Smooth muscle cell of the brain vasculature (primary cell): Measurements from ENCODE around the gene LRRC59.
"Not testable (repeated sequence)": the region's sequence is repeated elsewhere in the genome, so short reads cannot be mapped to it uniquely, and the experiment has no call there.

Experiments used
- DNase-seq: peaks from one replicate; pipeline ENCODE4 v3.0.0-alpha.2; 2012; ENCODE audit warnings: low read depth, low spot score

Gene LRRC59

GRCh38 chr17:50397111-50397918 is at the start of gene LRRC59:
Gene LRRC59, minus strand, starts transcription at chr17:50397523. Its CDS starts 206 bp downstream, at chr17:50397317.
- DNase-seq, result peak; percentile 50

DNA sequence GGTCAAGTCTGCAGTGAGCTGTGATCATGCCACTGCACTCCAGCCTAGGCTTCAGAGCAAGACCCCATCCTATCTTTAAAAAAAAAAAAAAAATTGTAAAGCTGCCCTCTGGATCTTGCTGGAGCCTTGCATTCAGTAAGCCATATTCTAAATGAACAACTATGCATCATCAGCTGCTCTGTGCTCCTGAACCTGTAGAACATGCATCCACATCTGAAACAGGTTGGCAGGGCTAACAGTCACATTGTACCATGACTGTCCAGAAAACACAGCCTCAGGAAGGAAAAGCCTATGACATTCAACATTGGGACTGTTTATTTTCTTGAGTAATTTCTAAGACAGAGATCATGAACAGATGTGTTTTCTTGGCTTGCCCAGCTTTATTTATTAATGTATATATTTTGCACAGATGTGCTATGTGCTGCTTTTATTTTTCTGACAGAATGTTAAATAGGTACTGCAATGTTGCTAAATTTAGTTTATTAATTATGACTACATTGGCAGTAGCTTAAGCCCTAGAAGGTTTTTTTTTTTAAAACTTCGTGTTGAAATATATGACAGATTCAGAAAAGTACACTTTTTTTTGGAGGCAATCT is 48.5 kb upstream of the LRRC59 start:
- DNase-seq, result no peak

DNA sequence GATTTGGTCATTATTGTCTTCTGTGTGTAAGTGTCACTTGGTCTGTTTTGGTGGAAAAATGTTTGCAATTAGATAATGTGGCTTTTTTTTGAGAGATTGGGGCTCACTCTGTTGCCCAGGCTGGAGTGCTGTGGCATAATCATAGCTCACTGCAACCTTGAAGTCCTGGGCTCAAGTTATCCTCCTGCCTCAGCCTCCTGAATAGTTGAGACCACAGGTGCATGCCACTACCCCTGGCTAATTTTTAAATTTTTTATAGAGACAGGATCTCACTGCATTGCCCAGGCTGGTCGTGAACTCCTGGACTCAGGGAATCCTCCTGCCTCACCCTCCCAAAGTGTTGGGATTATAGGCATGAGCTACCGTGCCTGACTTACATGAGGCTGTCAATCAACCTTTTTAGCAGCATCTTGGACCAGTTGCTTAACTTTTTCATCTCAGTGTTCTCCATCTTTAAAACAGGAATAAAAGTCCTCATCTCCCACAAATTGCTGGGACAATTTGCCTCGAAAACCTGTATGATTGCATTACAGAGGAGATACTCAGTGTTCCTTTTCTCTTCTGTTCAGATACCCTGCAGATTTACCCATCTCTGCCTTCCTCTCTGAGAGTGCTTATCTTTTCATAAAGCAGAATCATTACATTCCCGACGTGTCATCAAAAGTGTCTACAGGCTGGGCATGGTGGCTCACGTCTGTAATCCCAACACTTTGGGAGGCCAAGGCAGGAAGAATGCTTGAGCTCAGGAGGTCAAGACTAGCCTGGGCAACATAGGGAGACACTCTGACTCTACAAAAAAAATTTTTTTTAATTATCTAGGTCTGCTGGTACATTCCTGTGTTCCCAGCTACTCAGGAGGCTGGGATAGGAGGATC is 47.8 kb upstream of the LRRC59 start:
- no peak for DNase-seq

GRCh38 chr17:50443505-50443974 is 46.2 kb upstream of the LRRC59 start:
- no peak for DNase-seq

- no peak for DNase-seq
Measured at GRCh38 chr17:50440838-50441829, 43.8 kb upstream of the LRRC59 start.

DNA sequence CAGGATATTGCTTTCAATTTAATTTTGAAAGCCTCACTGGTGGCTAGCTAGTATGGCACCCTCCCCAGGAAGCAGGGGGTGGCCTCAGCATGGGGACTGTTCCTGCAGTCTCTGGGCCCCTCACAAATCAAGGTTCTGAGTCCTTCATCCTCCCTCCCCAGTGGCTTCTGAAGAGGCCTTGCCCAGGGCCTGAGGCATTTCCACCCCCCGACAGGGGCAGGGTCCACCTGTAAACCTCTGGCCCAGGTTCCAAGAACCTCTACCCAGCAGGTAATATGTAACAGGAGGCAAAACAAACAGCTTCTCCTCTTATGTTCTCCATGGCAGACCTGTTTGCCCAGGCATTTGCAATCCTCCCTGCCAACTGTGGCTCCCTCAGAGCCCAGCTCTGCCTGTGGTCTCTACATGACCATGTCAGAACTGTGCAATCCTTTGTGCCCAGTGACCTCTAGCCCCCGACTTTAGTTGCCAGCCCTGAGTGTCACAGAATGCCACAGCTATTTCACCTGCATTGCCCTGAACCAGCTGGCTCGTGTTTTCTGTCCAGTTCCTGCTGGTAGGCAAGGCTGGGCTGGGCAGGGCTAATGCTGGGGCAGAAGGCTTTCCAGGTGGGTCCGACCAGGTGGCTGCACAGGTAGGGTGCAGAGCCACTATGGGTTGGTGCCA is 43.0 kb upstream of the LRRC59 start:
- DNase-seq, result no peak

DNA sequence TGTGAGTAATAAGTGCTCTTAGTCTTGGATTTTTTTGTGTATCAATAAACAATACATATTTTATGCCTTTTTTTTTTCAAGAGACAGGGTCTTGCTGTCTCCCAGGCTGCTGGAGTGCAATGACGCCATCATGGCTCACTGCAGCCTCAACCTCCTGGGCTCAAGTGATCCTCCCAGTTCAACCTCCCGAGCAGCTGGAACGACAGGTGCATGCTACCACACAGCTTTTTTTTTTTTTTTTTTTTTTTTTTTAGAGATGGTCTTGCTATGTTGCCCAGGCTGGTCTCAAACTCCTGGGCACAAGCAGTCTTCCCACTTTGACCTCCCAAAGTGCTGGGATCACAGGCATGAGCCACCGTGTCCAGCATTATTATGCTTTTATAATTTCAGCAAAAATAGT is 41.7 kb upstream of the LRRC59 start:
- no peak for DNase-seq

GRCh38 chr17:50437409-50437808 is 40.1 kb upstream of the LRRC59 start:
- DNase-seq, result no peak

DNA sequence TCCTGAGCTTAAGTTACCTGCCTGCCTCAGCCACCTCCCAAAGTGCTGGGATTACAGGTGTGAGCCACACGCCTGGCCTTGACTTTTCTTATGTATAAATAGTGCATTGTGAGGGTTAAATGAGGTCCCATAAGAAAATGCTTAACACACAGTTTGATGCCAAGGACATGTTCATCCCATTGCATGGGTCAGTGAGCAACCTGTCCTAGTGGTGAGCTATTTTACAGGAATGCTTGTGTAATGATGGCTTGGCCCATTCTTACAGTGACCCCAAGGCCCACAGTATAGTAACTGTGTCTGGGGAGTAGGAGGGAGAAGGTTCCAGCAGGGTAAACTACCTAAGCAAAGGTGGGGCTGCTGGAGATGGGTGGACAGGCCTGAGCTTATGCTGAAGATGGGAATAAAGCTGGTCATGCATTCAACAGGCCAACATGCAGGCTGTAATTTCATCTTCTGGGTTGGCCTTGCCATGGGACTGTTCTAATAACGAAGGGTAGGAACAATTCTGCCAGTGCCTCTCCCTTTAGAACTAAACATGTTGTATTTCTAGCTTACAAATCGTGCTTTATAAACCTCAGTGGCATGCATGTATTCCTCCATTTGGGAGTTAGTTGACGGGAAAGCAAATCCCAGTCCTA is 34.9 kb upstream of the LRRC59 start:
- no peak for DNase-seq

DNA sequence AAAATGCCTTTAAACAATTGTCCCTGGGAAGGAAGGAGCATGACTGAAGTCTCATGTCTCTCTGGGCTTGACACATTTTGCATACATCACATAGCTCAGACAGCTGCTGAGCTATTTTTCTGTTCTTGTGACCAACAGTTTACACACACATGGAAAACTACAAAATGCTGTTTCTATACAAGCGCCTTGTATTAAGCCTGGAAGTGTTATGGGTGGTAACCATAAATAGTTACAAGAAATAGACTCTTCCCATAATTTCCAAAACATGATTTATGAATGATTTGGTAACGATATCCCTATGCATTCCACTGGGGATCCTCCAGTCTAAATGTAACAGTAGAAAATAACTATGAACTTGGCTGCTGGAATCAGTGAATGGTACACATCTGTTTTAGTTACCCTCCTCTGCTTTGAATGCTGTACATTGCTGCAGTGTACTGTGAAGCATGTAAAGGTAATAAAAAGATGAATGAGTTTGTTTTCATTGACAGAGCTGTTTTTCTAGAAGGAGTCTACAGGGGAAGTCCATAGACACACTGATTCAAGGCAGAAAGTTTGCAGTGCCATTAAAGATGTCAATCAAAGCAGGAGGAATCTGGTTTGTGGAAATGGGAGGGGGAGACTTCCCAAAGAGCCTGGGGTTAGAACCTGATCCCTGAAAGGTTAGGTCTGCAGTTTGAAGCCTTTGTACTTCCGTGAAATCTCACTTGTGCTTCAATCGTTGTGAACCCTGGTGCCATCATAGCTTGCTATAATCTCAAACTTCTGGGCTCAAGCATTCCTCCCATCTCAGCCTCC is 33.7 kb upstream of the LRRC59 start:
- DNase-seq, result no peak

DNA sequence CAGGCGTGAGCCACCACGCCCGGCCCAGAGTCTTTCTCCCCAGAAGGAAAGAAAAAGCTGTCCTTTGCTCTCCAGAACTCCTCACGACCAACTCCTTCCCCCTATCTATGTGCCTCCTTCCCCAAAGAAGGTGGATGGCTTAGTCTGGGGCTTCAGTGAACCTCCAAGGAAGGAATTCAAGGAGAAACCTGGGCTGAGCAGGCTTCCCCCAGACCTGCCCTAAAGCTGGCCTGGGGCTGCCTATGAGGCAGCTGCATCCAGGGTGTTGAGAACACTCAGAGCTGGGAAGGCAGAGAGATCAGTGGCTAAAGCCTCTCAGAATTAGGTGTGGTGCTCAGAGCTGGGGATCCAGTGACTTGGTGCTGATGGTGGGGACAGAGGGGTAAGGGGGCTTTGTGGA is 32.5 kb upstream of the LRRC59 start:
- DNase-seq, result no peak

- DNase-seq, result no peak
Measured at GRCh38 chr17:50428831-50429424, 31.6 kb upstream of the LRRC59 start.

DNA sequence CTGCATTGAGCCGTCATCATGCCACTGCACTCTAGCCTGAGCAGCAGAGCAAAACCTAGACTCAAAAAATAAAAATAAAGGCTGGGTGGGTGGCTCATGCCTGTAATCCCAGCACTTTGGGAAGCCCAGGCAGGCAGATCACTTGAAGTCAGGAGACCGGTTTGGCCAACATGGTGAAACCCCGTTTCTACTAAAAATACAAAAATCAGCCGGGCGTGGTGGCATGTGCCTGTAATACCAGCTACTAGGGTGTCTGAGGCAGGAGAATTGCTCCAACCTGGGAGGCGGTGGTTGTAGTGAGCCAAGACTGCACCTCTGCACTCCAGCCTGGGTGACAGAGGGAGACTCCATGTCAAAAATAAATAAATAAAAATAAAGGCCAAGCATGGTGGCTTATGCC is 30.8 kb upstream of the LRRC59 start:
- not testable (repeated sequence) for DNase-seq

DNA sequence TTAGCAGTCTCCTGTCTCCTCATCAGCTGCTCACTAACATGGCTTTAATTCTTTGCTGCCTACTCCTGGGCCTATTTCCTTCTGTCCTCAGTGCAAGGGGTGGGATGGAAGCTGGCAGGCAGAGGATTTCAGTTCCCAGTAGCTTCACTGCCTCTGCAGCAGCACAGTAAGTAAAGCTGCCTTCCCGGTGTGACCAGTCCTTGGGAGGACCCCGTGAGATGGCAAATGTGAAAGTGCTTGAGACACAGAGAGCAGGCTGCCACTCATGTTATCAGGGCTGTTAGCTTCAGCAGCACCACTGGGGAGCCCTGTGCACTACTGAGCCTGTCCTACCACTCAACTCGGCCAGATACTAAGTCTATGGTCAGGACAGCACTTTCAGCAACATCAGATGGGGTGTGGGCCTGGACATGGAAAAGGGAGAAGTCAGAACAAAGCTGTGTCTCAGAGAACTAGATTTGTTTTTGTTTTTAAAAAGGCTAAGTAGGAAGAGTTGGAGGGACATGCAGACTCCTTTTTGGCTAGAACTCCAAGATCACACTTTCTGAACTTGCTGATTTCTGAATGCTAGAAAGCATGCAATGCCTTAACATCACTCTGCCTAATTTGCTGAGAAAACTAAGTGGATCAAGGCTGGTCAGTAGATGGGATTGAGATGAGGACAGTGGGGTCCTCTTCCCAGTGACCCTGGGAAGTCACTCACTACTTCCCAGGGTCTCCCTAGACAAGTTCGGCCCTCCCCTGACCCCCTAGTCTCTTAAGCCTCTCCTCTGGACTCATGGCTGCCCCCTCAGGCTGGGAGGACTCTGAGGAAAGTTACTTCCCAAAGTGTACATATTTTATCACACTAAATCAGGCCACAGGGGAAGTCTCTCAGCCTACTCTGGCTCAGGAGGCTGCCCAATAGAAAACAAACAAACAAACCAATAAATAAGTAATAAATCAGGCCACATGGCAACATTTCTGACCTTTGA is 29.8 kb upstream of the LRRC59 start:
- no peak for DNase-seq

- DNase-seq, result no peak
Measured at GRCh38 chr17:50426472-50426782, 29.1 kb upstream of the LRRC59 start.

GRCh38 chr17:50425682-50426471 is 28.6 kb upstream of the LRRC59 start, which contains the start of gene ACSF2:
Gene ACSF2, plus strand, starts transcription at chr17:50426218. Its CDS starts 44 bp downstream, at chr17:50426262.
- DNase-seq, result no peak
